SK-N-SH treated with all-trans-retinoic acid at 6 μM for 48 hours (cell line): ENCODE data around the gene SPAG9.

ENCODE experiments used
- ARNTL ChIP-seq: fragments of 450-650 bp; formaldehyde crosslinking; IDR thresholded peaks from 2 replicates; pipeline ENCODE4 v1.5.0; 2020; ENCODE audit warnings: low read depth, mild to moderate bottlenecking, moderate library complexity, borderline replicate concordance
- ISL1 ChIP-seq: fragments of 250-450 bp; sonication (Bioruptor Pico); IDR thresholded peaks from 2 replicates; pipeline ENCODE4 v2.1.2; 2022; ENCODE audit warnings: mild to moderate bottlenecking, moderate library complexity
- POU6F1 ChIP-seq: fragments of 250-450 bp; sonication (Bioruptor Pico); IDR thresholded peaks from 2 replicates; pipeline ENCODE4 v1.8.0; 2021; ENCODE audit warnings: low read depth, mild to moderate bottlenecking, moderate library complexity, borderline replicate concordance
- RARB ChIP-seq: fragments of 250-450 bp; sonication (Bioruptor Pico); IDR thresholded peaks from 2 replicates; pipeline ENCODE4 v1.8.0; 2021; ENCODE audit warnings: mild to moderate bottlenecking, moderate library complexity
- SNAI2 ChIP-seq: fragments of 250-450 bp; sonication (Bioruptor Pico); IDR thresholded peaks from 2 replicates; pipeline ENCODE4 v1.5.0; 2020; ENCODE audit warnings: mild to moderate bottlenecking, moderate library complexity
- TCF4 ChIP-seq: fragments of 250-450 bp; sonication (Bioruptor Pico); IDR thresholded peaks from 2 replicates; pipeline ENCODE4 v1.8.0; 2021; ENCODE audit warnings: mild to moderate bottlenecking, moderate library complexity, borderline replicate concordance
- ZC3H10 ChIP-seq: fragments of 250-450 bp; sonication (Bioruptor Pico); IDR thresholded peaks from 2 replicates; pipeline ENCODE4 v1.5.1; 2021; ENCODE audit warnings: mild to moderate bottlenecking, moderate library complexity
- ZNF565 ChIP-seq: fragments of 450-650 bp; formaldehyde crosslinking; conservative IDR thresholded peaks from 2 replicates; pipeline ENCODE4 v1.5.0; 2020; ENCODE audit warnings: low read depth, mild to moderate bottlenecking, moderate library complexity
- ZNF8 ChIP-seq: fragments of 450-650 bp; formaldehyde crosslinking; IDR thresholded peaks from 2 replicates; pipeline ENCODE4 v1.5.0; 2020; ENCODE audit warnings: mild to moderate bottlenecking, moderate library complexity
- TF ChIP-seq, protein P1 (sequence below): fragments of 250-450 bp; sonication (Bioruptor Pico); IDR thresholded peaks from 2 replicates; pipeline ENCODE4 v1.8.0; 2020; ENCODE audit warnings: mild to moderate bottlenecking, moderate library complexity, borderline replicate concordance

GRCh38 chr17:50927287-50927686 is 193.4 kb downstream of the SPAG9 start:
- TF ChIP-seq, protein P1, sequence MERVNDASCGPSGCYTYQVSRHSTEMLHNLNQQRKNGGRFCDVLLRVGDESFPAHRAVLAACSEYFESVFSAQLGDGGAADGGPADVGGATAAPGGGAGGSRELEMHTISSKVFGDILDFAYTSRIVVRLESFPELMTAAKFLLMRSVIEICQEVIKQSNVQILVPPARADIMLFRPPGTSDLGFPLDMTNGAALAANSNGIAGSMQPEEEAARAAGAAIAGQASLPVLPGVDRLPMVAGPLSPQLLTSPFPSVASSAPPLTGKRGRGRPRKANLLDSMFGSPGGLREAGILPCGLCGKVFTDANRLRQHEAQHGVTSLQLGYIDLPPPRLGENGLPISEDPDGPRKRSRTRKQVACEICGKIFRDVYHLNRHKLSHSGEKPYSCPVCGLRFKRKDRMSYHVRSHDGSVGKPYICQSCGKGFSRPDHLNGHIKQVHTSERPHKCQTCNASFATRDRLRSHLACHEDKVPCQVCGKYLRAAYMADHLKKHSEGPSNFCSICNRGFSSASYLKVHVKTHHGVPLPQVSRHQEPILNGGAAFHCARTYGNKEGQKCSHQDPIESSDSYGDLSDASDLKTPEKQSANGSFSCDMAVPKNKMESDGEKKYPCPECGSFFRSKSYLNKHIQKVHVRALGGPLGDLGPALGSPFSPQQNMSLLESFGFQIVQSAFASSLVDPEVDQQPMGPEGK (CRISPR knock-in tag): no peak
- TF ChIP-seq RARB (CRISPR knock-in tag) (no peak), ZC3H10 (CRISPR knock-in tag) (no peak), ISL1 (CRISPR knock-in tag) (no peak), TCF4 (CRISPR knock-in tag) (no peak), ZNF8 (CRISPR knock-in tag) (no peak), ARNTL (CRISPR knock-in tag) (no peak), SNAI2 (CRISPR knock-in tag) (no peak), POU6F1 (CRISPR knock-in tag) (no peak), ZNF565 (CRISPR knock-in tag) (no peak)
